Stimulated activated CD4-positive, alpha-beta T cell treated with anti-CD3 and anti-CD28 coated beads, TNF-alpha, amount 100 ng/mL, for 24 hours (primary cell): Measurements from ENCODE around the gene DYNLRB1.

Source experiments
- DNase-seq, 3 experiments: peaks; one replicate each; pipeline ENCODE4 v3.0.0-alpha.2; 2020; ENCODE audit warnings: low read depth in 3 of 3

The DYNLRB1 gene

GRCh38 chr20:34534391-34535165 is 18.4 kb downstream of the DYNLRB1 start:
- DNase-seq = no peak

- DNase-seq = no peak
These were observed 19.1 kb downstream of the DYNLRB1 start for GRCh38 chr20:34535301-34535840.

GRCh38 chr20:34535857-34536256 is 19.6 kb downstream of the DYNLRB1 start:
- DNase-seq = no peak

GRCh38 chr20:34536798-34537394 is 20.7 kb downstream of the DYNLRB1 start:
- DNase-seq = peak in 1 of 3 experiments; percentile 48

- no peak for DNase-seq
These were observed 21.4 kb downstream of the DYNLRB1 start for GRCh38 chr20:34537651-34538050.

GRCh38 chr20:34538671-34539123 is 22.5 kb downstream of the DYNLRB1 start:
- peak in 1 of 3 experiments; percentile 54 for DNase-seq

GRCh38 chr20:34539756-34540155 is 23.5 kb downstream of the DYNLRB1 start:
- DNase-seq = no peak

GRCh38 chr20:34540596-34541263 is 24.5 kb downstream of the DYNLRB1 start:
- no peak for DNase-seq

GRCh38 chr20:34541264-34541901 is 25.2 kb downstream of the DYNLRB1 start:
- DNase-seq = peak in 1 of 3 experiments; percentile 14

- no peak for DNase-seq
These were observed 25.7 kb downstream of the DYNLRB1 start for GRCh38 chr20:34541917-34542316.

- no peak for DNase-seq
These were observed 26.2 kb downstream of the DYNLRB1 start for GRCh38 chr20:34542439-34542838.

- no peak for DNase-seq
These were observed 27.3 kb downstream of the DYNLRB1 start for GRCh38 chr20:34543463-34544056.

GRCh38 chr20:34544109-34544796 is 28.0 kb downstream of the DYNLRB1 start:
- peak in 1 of 3 experiments; percentile 23 for DNase-seq

GRCh38 chr20:34546751-34547181 is 30.5 kb downstream of the DYNLRB1 start:
- no peak for DNase-seq

- no peak for DNase-seq
These were observed 31.8 kb downstream of the DYNLRB1 start for GRCh38 chr20:34547844-34548613.

GRCh38 chr20:34549291-34549928 is 33.2 kb downstream of the DYNLRB1 start:
- no peak for DNase-seq

- DNase-seq = no peak
These were observed 33.7 kb downstream of the DYNLRB1 start for GRCh38 chr20:34549929-34550305.

GRCh38 chr20:34552569-34552968 is 36.3 kb downstream of the DYNLRB1 start:
- no peak for DNase-seq

- no peak for DNase-seq
These were observed 37.2 kb downstream of the DYNLRB1 start for GRCh38 chr20:34553366-34553867.
